B cell (primary cell): Measurements from ENCODE around the gene PIGW. TPM values are rescaled to one million over a fixed set of nuclear protein-coding genes. Genes with fewer than 3 reads are reported as not detected.

Source experiments
- ATAC-seq: fragments of 200-7000 bp; cut with Tn5 transposase; one replicate; pipeline ENCODE4 v1.10.0; 2021; ENCODE audit warnings: low read depth, mild to moderate bottlenecking, moderate number of reproducible peaks, moderate library complexity
- CTCF ChIA-PET: fragments of 350-600 bp; sonication (Branson Sonifier 250); formaldehyde crosslinking; loops from one replicate; lab custom pipeline; 2021; ENCODE audit warnings: antibody characterized with exemption, inconsistent platforms; lab: Charles Lee
- POLR2A ChIA-PET: fragments of 350-600 bp; sonication (Branson Sonifier 250); formaldehyde crosslinking; loops from one replicate; lab custom pipeline; 2021; ENCODE audit warnings: antibody characterized with exemption; lab: Charles Lee
- DNase-seq: peaks from one replicate; pipeline ENCODE4 v3.0.0; 2013
- H2AFZ ChIP-seq: 2 replicates; pipeline ENCODE4 v1.6.1; 2012; ENCODE audit warnings: mild to moderate bottlenecking, low read depth, low read length; ENCODE audit not compliant: insufficient read depth, poor library complexity, severe bottlenecking
- H3K27ac ChIP-seq, 2 donors: 1 replicate in 1 of 2; 2 replicates in 1 of 2; pipeline ENCODE4 v1.5.1; 2012 to 2013; ENCODE audit warnings: low read length in 2 of 2, mild to moderate bottlenecking in 2 of 2, moderate library complexity in 1 of 2
- H3K27me3 ChIP-seq, 4 experiments: fragments of 200-600 bp in 1 of 4; sonication (generic) in 1 of 4; replicated peaks in 1 of 4; 1 replicate in 2 of 4; 2 replicates in 2 of 4; pipeline versions ENCODE4 v1.6.1 to v1.7.0; 2013 to 2016; ENCODE audit warnings: low read length in 3 of 4, mild to moderate bottlenecking in 2 of 4, mixed read lengths in 1 of 4, moderate library complexity in 1 of 4; ENCODE audit not compliant: insufficient read depth in 4 of 4, control insufficient read depth in 3 of 4; ENCODE audit errors: control extremely low read depth in 1 of 4
- H3K36me3 ChIP-seq, 2 experiments: replicated peaks in 1 of 2; 1 replicate in 1 of 2; 2 replicates in 1 of 2; pipeline versions ENCODE4 v1.6.1 to v1.7.1; 2013; ENCODE audit warnings: low read length in 1 of 2; ENCODE audit not compliant: insufficient read depth in 2 of 2, control insufficient read depth in 1 of 2; ENCODE audit errors: control extremely low read depth in 1 of 2, extremely low read depth in 1 of 2
- H3K4me1 ChIP-seq, 2 donors: fragments of 200-600 bp in 1 of 2; sonication (generic) in 1 of 2; 1 replicate in 1 of 2; 2 replicates in 1 of 2; pipeline versions ENCODE4 v1.5.1 to v1.6.1; 2013 to 2017; ENCODE audit warnings: low read length in 2 of 2; ENCODE audit not compliant: control insufficient read depth in 2 of 2, insufficient read depth in 2 of 2
- H3K4me2 ChIP-seq: replicated peaks from 2 replicates; pipeline ENCODE3; 2012; ENCODE audit warnings: mild to moderate bottlenecking, low read depth, low read length; ENCODE audit not compliant: poor library complexity, severe bottlenecking
- H3K4me3 ChIP-seq, 5 experiments: fragments of 200-600 bp in 1 of 5; sonication (generic) in 1 of 5; 1 replicate in 3 of 5; 2 replicates in 2 of 5; pipeline versions ENCODE4 v1.5.1 to v1.7.0; 2011 to 2016; ENCODE audit warnings: low read length in 4 of 5, mild to moderate bottlenecking in 4 of 5, low read depth in 2 of 5, control low read depth in 1 of 5, moderate library complexity in 1 of 5; ENCODE audit not compliant: insufficient read depth in 1 of 5; ENCODE audit errors: control extremely low read depth in 1 of 5, extremely low read depth in 1 of 5
- H3K79me2 ChIP-seq: fragments of 200-600 bp; sonication (generic); one replicate; pipeline ENCODE4 v1.6.0; 2016; ENCODE audit warnings: low read length; ENCODE audit not compliant: control insufficient read depth, insufficient read depth
- H3K9ac ChIP-seq: fragments of 200-600 bp; sonication (generic); 2 replicates; pipeline ENCODE4 v1.6.1; 2017; ENCODE audit warnings: mild to moderate bottlenecking, low read length, moderate library complexity
- H3K9me3 ChIP-seq, 3 donors: one replicate each; pipeline versions ENCODE4 v1.6.1 to v1.7.1; 2013; ENCODE audit warnings: low read length in 2 of 3; ENCODE audit not compliant: control insufficient read depth in 2 of 3, insufficient read depth in 1 of 3; ENCODE audit errors: control extremely low read depth in 1 of 3
- H4K20me1 ChIP-seq: 2 replicates; pipeline ENCODE4 v1.6.0; 2012; ENCODE audit warnings: mild to moderate bottlenecking, low read length; ENCODE audit not compliant: insufficient read depth, control insufficient read depth, poor library complexity, severe bottlenecking
- H3K27ac Mint-ChIP-seq: one replicate; pipeline ENCODE4 v1.8.0; 2021; ENCODE audit warnings: mixed read lengths
- H3K27me3 Mint-ChIP-seq: one replicate; pipeline ENCODE4 v1.8.0; 2021; ENCODE audit warnings: mixed read lengths
- H3K4me1 Mint-ChIP-seq: one replicate; pipeline ENCODE4 v1.8.0; 2021; ENCODE audit warnings: mixed read lengths
- H3K4me3 Mint-ChIP-seq: one replicate; pipeline ENCODE4 v1.8.0; 2021; ENCODE audit warnings: mixed read lengths
- H3K9me3 Mint-ChIP-seq: one replicate; pipeline ENCODE4 v1.8.0; 2022; ENCODE audit warnings: mixed read lengths; ENCODE audit not compliant: insufficient read depth
- EZH2 ChIP-seq: IDR thresholded peaks from 2 replicates; pipeline ENCODE4 v1.6.1; 2012; ENCODE audit warnings: borderline replicate concordance, low read depth, mild to moderate bottlenecking, moderate library complexity, low read length; ENCODE audit not compliant: insufficient read depth, poor library complexity, severe bottlenecking
- WGBS: methylation state at CpG from one replicate; pipeline ENCODE4 v1.1.5; 2013; ENCODE audit warnings: missing lambda C conversion rate; ENCODE audit not compliant: insufficient coverage; 5-methylcytosine and 5-hydroxymethylcytosine counted together
- intact Hi-C: fragments of 100-400 bp; cut with micrococcal nuclease; formaldehyde crosslinking; loops from one replicate; pipeline ENCODE4 v1.10.0; 2022
- polyA plus RNA-seq: library from polyadenylated mRNA; depleted of rRNA; stranded (reverse); fragments of >200 nt; gene quantifications from 2 replicates; pipeline ENCODE4 v1.2.3, GENCODE V29; 2012
- total RNA-seq, 2 donors: library from RNA; stranded (reverse); fragments of 120-200 nt in 1 of 2; gene quantifications; 1 replicate in 1 of 2; 2 replicates in 1 of 2; pipeline versions ENCODE4 v1.2.3 to v1.2.4, GENCODE V29; 2013 to 2022
- TF ChIP-seq, protein P1 (sequence below): fragments of 200-600 bp; IDR thresholded peaks from one replicate; pipeline ENCODE4 v1.8.0; 2022; ENCODE audit warnings: antibody characterized with exemption, mild to moderate bottlenecking

Gene PIGW
- total and polyA plus RNA-seq, 2 donors (not counting 1 experiment from before 2014, with no cell fraction given) = 4.4 to 5.9 TPM

DNA sequence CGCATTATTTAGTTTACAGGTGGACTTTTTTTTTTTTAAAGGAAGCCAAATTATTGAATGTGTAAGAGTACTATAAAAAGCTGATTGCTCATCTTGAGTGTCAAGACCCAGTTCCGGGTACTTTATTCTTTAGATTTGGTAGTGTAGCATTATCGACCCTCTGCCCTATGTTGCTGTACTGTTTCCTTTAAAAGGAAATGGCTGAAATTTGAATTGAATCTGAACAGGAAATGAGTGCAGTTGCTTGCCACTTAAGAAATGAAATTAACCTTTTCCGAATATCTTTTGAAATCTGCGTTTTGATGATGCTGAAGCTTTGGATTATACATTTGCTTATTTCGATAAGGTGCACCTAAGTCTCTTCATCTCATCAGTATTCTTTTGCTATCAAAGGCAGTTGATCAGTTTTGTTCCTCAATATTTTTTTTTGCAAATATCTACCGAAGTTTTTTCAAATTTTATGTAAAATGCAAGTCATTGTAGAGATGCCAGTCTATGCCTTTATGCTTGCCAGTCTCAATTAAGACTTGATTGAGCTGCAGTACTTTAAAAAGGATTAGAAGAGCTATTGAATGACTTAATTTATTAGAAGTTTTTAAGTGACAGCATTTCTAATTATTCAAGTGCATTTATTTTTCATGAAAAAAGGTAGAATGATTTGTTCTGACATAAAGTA, 11.8 kb downstream of the PIGW start:
- Histone ChIP-seq H3K27ac (peak overlapping the region; percentile 96 to 100), H3K27me3 (no peaks in the 10 kb centered on the region), H2AFZ (no peak overlapping the region), H3K4me2 (peak overlapping the region; percentile 93), H3K79me2 (peaks cover 75% of the 10 kb centered on the region), H3K4me3 (peak overlapping the region; percentile 74 to 94 (median 92)), H3K9ac (peak overlapping the region; percentile 100), H3K9me3 (no peaks in the 10 kb centered on the region), H3K36me3 (peaks cover 0 to 6% of the 10 kb centered on the region in 2 experiments), H3K4me1 (peaks cover 50 to 55% of the 10 kb centered on the region in 2 donors), H4K20me1 (peaks cover 62% of the 10 kb centered on the region)
- Mint-ChIP-seq H3K4me3 (peak overlapping the region; percentile 96), H3K27ac (peak overlapping the region; percentile 98), H3K4me1 (peaks cover 53% of the 10 kb centered on the region), H3K9me3 (no peaks in the 10 kb centered on the region), H3K27me3 (no peaks in the 10 kb centered on the region)
- ChIA-PET POLR2A (interaction anchor here (3.5 kb wide), 1 partner anchor 12 kb away, joined by 57 read pairs; the partner anchor contains the start of genes MYO19 and PIGW), CTCF (interaction anchor here (1.5 to 5.0 kb wide), 3 partner anchors 12 to 55 kb away, joined by 4 to 34 read pairs (median 5); partner anchors contain the start of genes MRM1, MYO19 and PIGW)
- intact Hi-C loops = loop anchor here (5.0 to 10.0 kb wide), 3 partner anchors 401 to 1202 kb away; partner anchors contain the start of gene AATF
- DNase-seq = no peak
- TF ChIP-seq, protein P1, sequence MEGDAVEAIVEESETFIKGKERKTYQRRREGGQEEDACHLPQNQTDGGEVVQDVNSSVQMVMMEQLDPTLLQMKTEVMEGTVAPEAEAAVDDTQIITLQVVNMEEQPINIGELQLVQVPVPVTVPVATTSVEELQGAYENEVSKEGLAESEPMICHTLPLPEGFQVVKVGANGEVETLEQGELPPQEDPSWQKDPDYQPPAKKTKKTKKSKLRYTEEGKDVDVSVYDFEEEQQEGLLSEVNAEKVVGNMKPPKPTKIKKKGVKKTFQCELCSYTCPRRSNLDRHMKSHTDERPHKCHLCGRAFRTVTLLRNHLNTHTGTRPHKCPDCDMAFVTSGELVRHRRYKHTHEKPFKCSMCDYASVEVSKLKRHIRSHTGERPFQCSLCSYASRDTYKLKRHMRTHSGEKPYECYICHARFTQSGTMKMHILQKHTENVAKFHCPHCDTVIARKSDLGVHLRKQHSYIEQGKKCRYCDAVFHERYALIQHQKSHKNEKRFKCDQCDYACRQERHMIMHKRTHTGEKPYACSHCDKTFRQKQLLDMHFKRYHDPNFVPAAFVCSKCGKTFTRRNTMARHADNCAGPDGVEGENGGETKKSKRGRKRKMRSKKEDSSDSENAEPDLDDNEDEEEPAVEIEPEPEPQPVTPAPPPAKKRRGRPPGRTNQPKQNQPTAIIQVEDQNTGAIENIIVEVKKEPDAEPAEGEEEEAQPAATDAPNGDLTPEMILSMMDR = no peak
- no peak for TF ChIP-seq EZH2
- 13% methylated on average over 3 of the region's 7 CpGs for WGBS
- ATAC-seq = no peak

- peaks cover 74% of the 10 kb centered on the region for H4K20me1 ChIP-seq
- H3K4me2 ChIP-seq = peak overlapping the region; percentile 93
- no peaks in the 10 kb centered on the region for H3K27me3 Mint-ChIP-seq
- DNase-seq (no peak), ATAC-seq (no peak)
- TF ChIP-seq, protein P1 = no peak
- no peak for TF ChIP-seq EZH2
- H3K4me3 Mint-ChIP-seq = peak overlapping the region; percentile 42
- H3K9ac ChIP-seq = no peak overlapping the region
- peaks cover 54 to 56% of the 10 kb centered on the region in 2 donors for H3K4me1 ChIP-seq
- peaks cover 59% of the 10 kb centered on the region for H3K4me1 Mint-ChIP-seq
- peak overlapping the region; percentile 67 for H3K27ac Mint-ChIP-seq
- H2AFZ ChIP-seq = no peak overlapping the region
- H3K27ac ChIP-seq = peak overlapping the region in 1 of 2 donors; percentile 100
- no peaks in the 10 kb centered on the region for H3K9me3 Mint-ChIP-seq
- H3K27me3 ChIP-seq = no peaks in the 10 kb centered on the region
- peaks cover 0 to 6% of the 10 kb centered on the region in 2 experiments for H3K36me3 ChIP-seq
- H3K9me3 ChIP-seq = no peaks in the 10 kb centered on the region
- H3K79me2 ChIP-seq = peaks cover 80% of the 10 kb centered on the region
- ChIA-PET CTCF (no interaction called here), POLR2A (no interaction called here)
- no peak overlapping the region for H3K4me3 ChIP-seq
- intact Hi-C loops = loop anchor here (5.0 to 10.0 kb wide), 3 partner anchors 400 to 1203 kb away; partner anchors contain the start of gene AATF
These were observed 13.0 kb downstream of the PIGW start for GRCh38 chr17:36547776-36548175.
